Cerebellar cortex (tissue), 1 donor: ENCODE measurements around the gene SCAF8.
"Not testable (repeated sequence)": the region's sequence is repeated elsewhere in the genome, so short reads cannot be mapped to it uniquely, and the experiment has no call there.

Experiments
- DNase-seq: peaks from one replicate; pipeline ENCODE4 v3.0.0-alpha.2; 2015; ENCODE audit warnings: low spot score

Gene SCAF8

GRCh38 chr6:154785075-154785474 lies 51.9 kb downstream of the SCAF8 start:
- no peak for DNase-seq

- no peak for DNase-seq
These were observed 53.1 kb downstream of the SCAF8 start for GRCh38 chr6:154786144-154786868.

- no peak for DNase-seq
These were observed 58.5 kb downstream of the SCAF8 start for GRCh38 chr6:154791556-154792317.

- no peak for DNase-seq
These were observed 59.1 kb downstream of the SCAF8 start for GRCh38 chr6:154792325-154792724.

- no peak for DNase-seq
These were observed 59.5 kb downstream of the SCAF8 start for GRCh38 chr6:154792761-154793160.

GRCh38 chr6:154796484-154796883 lies 63.3 kb downstream of the SCAF8 start:
- no peak for DNase-seq

GRCh38 chr6:154797857-154798256 lies 64.6 kb downstream of the SCAF8 start:
- no peak for DNase-seq

GRCh38 chr6:154800338-154800737 lies 67.1 kb downstream of the SCAF8 start:
- DNase-seq: no peak

- peak; percentile 63 for DNase-seq
These were observed 72.2 kb downstream of the SCAF8 start for GRCh38 chr6:154805288-154805911.

- no peak for DNase-seq
These were observed 73.6 kb downstream of the SCAF8 start for GRCh38 chr6:154806804-154807203.

GRCh38 chr6:154811663-154812062 lies 78.4 kb downstream of the SCAF8 start:
- not testable (repeated sequence) for DNase-seq

- DNase-seq: no peak
These were observed 80.8 kb downstream of the SCAF8 start for GRCh38 chr6:154814063-154814462.

- DNase-seq: no peak
These were observed 83.0 kb downstream of the SCAF8 start for GRCh38 chr6:154815938-154816820.

- DNase-seq: no peak
These were observed 87.9 kb downstream of the SCAF8 start for GRCh38 chr6:154821099-154821498.

GRCh38 chr6:154821638-154822037 lies 88.4 kb downstream of the SCAF8 start:
- DNase-seq: no peak

- no peak for DNase-seq
These were observed 89.8 kb downstream of the SCAF8 start for GRCh38 chr6:154822947-154823558.

GRCh38 chr6:154824076-154824475 lies 90.9 kb downstream of the SCAF8 start:
- no peak for DNase-seq

GRCh38 chr6:154829970-154830369 lies 96.8 kb downstream of the SCAF8 start:
- DNase-seq: no peak

- peak; percentile 37 for DNase-seq
These were observed 97.6 kb downstream of the SCAF8 start for GRCh38 chr6:154830771-154831170.

GRCh38 chr6:154835307-154835706 lies 102.1 kb downstream of the SCAF8 start:
- no peak for DNase-seq

GRCh38 chr6:154839546-154839945 lies 106.3 kb downstream of the SCAF8 start:
- no peak for DNase-seq

- DNase-seq: no peak
These were observed 107.1 kb downstream of the SCAF8 start for GRCh38 chr6:154840363-154840762.
